ENCODE measurements around the gene CA6.

- TF ChIP-seq CTCF (IDR thresholded peaks at IDR 0.05) (no peak), POLR2A (IDR thresholded peaks at IDR 0.05) (no peak)
Measured at GRCh38 chr1:8981169-8981568, 35.5 kb downstream of the CA6 start.
